ENCODE data around the gene RFPL2. TPM values are rescaled to one million over a fixed set of nuclear protein-coding genes. Genes with fewer than 3 reads are reported as not detected.

RFPL2 gene
- total RNA-seq, 1 experiment from 2014 or later, result 0.48 TPM

DNA sequence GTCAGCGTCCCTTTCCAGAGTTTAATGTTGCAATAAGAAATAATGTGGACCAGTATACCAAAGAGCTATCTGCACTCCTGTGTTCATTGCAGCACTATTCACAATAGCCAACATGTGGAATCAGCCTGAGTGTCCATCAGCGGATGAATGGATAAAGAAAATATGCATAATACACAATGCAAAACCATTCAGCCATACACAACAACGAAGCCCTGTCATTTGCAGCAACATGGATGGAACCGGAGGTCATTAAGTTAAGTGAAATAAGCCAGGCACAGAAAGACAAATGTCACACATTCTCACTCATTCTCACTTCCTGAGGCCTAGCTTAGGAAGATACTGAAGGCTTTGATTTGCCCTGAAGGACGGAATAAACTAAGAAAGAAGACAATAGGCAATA lies 28.2 kb upstream of the RFPL2 start (continued):
- no peak for TF ChIP-seq HMGXB4 (CRISPR knock-in tag; IDR thresholded peaks at IDR 0.05)
- TF ChIP-seq, protein P1, sequence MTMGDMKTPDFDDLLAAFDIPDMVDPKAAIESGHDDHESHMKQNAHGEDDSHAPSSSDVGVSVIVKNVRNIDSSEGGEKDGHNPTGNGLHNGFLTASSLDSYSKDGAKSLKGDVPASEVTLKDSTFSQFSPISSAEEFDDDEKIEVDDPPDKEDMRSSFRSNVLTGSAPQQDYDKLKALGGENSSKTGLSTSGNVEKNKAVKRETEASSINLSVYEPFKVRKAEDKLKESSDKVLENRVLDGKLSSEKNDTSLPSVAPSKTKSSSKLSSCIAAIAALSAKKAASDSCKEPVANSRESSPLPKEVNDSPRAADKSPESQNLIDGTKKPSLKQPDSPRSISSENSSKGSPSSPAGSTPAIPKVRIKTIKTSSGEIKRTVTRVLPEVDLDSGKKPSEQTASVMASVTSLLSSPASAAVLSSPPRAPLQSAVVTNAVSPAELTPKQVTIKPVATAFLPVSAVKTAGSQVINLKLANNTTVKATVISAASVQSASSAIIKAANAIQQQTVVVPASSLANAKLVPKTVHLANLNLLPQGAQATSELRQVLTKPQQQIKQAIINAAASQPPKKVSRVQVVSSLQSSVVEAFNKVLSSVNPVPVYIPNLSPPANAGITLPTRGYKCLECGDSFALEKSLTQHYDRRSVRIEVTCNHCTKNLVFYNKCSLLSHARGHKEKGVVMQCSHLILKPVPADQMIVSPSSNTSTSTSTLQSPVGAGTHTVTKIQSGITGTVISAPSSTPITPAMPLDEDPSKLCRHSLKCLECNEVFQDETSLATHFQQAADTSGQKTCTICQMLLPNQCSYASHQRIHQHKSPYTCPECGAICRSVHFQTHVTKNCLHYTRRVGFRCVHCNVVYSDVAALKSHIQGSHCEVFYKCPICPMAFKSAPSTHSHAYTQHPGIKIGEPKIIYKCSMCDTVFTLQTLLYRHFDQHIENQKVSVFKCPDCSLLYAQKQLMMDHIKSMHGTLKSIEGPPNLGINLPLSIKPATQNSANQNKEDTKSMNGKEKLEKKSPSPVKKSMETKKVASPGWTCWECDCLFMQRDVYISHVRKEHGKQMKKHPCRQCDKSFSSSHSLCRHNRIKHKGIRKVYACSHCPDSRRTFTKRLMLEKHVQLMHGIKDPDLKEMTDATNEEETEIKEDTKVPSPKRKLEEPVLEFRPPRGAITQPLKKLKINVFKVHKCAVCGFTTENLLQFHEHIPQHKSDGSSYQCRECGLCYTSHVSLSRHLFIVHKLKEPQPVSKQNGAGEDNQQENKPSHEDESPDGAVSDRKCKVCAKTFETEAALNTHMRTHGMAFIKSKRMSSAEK (CRISPR knock-in tag; IDR thresholded peaks at IDR 0.05; ENCODE audit: borderline replicate concordance), result no peak
- no peak for TF ChIP-seq ZNF396 (CRISPR knock-in tag; IDR thresholded peaks at IDR 0.05; ENCODE audit: borderline replicate concordance)

GRCh38 chr22:32232191-32232830 lies 27.4 kb upstream of the RFPL2 start:
- TF ChIP-seq MXD4 (CRISPR knock-in tag; IDR thresholded peaks at IDR 0.05; ENCODE audit: borderline replicate concordance), result no peak
- no peak for TF ChIP-seq HMGXB4 (CRISPR knock-in tag; IDR thresholded peaks at IDR 0.05)
- no peak for TF ChIP-seq ZNF416 (CRISPR knock-in tag; IDR thresholded peaks at IDR 0.05)
- H3K27ac Mint-ChIP-seq, result no peak overlapping the region
- H3K4me1 Mint-ChIP-seq, result peaks cover 5% of the 10 kb centered on the region

GRCh38 chr22:32226326-32227104 lies 21.6 kb upstream of the RFPL2 start:
- Mint-ChIP-seq H3K4me3 (no peak overlapping the region), H3K36me3 (no peaks in the 10 kb centered on the region), H3K27ac (no peak overlapping the region), H3K4me1 (no peaks in the 10 kb centered on the region), H3K27me3 (ENCODE audit: low read depth) (0 out of 2 replicates have a peak, but pooled peaks cover 4% of the 10 kb centered on the region), H3K9me3 (no peaks in the 10 kb centered on the region)
- ATAC-seq, result no peak
- ChIA-PET POLR2A (no interaction called here), CTCF (no interaction called here)
- TF ChIP-seq ATF1 (CRISPR knock-in tag; IDR thresholded peaks at IDR 0.05), result no peak
- no peak for TF ChIP-seq EMX1 (CRISPR knock-in tag; IDR thresholded peaks at IDR 0.05)
- no peak for TF ChIP-seq ETV6 (CRISPR knock-in tag; IDR thresholded peaks at IDR 0.05)
- TF ChIP-seq KAT7 (CRISPR knock-in tag; IDR thresholded peaks at IDR 0.05; ENCODE audit: borderline replicate concordance), result no peak
- no peak for TF ChIP-seq RELA (CRISPR knock-in tag; IDR thresholded peaks at IDR 0.05; ENCODE audit: borderline replicate concordance)
- no peak for TF ChIP-seq ZBTB21 (CRISPR knock-in tag; IDR thresholded peaks at IDR 0.05; ENCODE audit: borderline replicate concordance)
- DNase-seq (ENCODE audit: low spot score), result no peak

More at GRCh38 chr22:32232191-32232830, 27.4 kb upstream of the RFPL2 start:
- ChIA-PET CTCF (no interaction called here), POLR2A (no interaction called here)
- Mint-ChIP-seq H3K4me3 (no peak overlapping the region), H3K9me3 (no peaks in the 10 kb centered on the region), H3K27me3 (ENCODE audit: low read depth) (peaks cover 6% of the 10 kb centered on the region; the same call in 1 of the 2 replicates), H3K36me3 (no peaks in the 10 kb centered on the region; the same call in 1 of the 2 replicates)
- DNase-seq (ENCODE audit: low spot score) (no peak), ATAC-seq (no peak)

Measured in WTC11 (cell line).